Measurements from ENCODE around the gene GUK1. TPM values are rescaled to one million over a fixed set of nuclear protein-coding genes. Genes with fewer than 3 reads are reported as not detected.
A peak's percentile ranks its signal among the peaks of the same experiment; 100 is the strongest.

Gene GUK1
- total RNA-seq, 1 experiment from 2014 or later: 111 TPM

- peak; percentile 16; the same call in 1 of the 2 replicates for TF ChIP-seq NFYB (CRISPR knock-in tag; conservative IDR thresholded peaks at IDR 0.05; ENCODE audit: low read depth)
- TF ChIP-seq, protein P1, sequence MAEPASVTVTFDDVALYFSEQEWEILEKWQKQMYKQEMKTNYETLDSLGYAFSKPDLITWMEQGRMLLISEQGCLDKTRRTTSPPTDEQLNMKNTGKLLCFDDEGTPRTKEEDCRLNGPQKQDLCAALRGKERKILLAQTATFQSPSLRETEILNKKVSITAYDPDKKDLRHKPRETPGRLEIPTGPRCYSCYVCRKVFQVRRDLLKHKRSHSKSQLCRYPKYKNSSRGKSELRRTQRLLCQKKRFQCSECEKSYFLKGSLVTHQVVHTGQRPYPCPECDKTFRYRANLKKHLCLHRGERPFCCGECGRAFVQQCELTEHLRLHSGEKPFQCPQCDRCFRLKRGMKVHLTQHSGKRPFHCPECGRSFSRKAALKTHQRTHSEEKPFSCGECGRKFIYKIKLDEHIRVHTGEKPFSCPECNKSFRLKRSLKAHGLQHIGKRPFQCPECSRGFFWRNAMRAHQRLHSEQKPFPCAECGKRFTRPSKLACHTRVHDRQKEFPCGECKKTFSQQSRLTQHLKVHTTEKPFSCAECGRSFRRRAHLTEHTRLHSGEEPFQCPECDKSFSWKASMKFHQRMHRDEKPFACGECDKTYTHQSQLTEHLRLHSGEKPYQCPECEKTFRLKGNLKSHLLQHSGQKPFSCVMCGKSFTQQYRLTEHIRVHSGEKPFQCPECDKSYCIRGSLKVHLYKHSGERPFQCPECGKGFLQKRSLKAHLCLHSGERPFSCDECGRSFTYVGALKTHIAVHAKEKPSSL (CRISPR knock-in tag; conservative IDR thresholded peaks at IDR 0.05): no peak
- TF ChIP-seq FOXP1 (CRISPR knock-in tag; IDR thresholded peaks at IDR 0.05; ENCODE audit: borderline replicate concordance): peak; percentile 77
- TF ChIP-seq GRHL2 (CRISPR knock-in tag; IDR thresholded peaks at IDR 0.05; ENCODE audit: insufficient replicate concordance, severe bottlenecking): no peak
- TF ChIP-seq SOX15 (CRISPR knock-in tag; IDR thresholded peaks at IDR 0.05): peak; percentile 43; the same call in 1 of the 2 replicates
- no peak for TF ChIP-seq HMGA2 (CRISPR knock-in tag; IDR thresholded peaks at IDR 0.05)
- TF ChIP-seq FOXJ3 (CRISPR knock-in tag; IDR thresholded peaks at IDR 0.05; ENCODE audit: borderline replicate concordance): no peak
- no peak for TF ChIP-seq MXD4 (CRISPR knock-in tag; IDR thresholded peaks at IDR 0.05; ENCODE audit: borderline replicate concordance)
- TF ChIP-seq IRF1 (CRISPR knock-in tag; IDR thresholded peaks at IDR 0.05): peak; percentile 81
- TF ChIP-seq CDX4 (CRISPR knock-in tag; IDR thresholded peaks at IDR 0.05; ENCODE audit: borderline replicate concordance): no peak
- TF ChIP-seq RELA (CRISPR knock-in tag; IDR thresholded peaks at IDR 0.05; ENCODE audit: borderline replicate concordance): peak; percentile 41; the same call in 1 of the 2 replicates
- TF ChIP-seq FOXK1 (CRISPR knock-in tag; IDR thresholded peaks at IDR 0.05): peak; percentile 79
- TF ChIP-seq OVOL2 (CRISPR knock-in tag; IDR thresholded peaks at IDR 0.05; ENCODE audit: borderline replicate concordance): peak; percentile 44; the same call in 1 of the 2 replicates
- TF ChIP-seq, protein P2, sequence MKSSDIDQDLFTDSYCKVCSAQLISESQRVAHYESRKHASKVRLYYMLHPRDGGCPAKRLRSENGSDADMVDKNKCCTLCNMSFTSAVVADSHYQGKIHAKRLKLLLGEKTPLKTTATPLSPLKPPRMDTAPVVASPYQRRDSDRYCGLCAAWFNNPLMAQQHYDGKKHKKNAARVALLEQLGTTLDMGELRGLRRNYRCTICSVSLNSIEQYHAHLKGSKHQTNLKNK (CRISPR knock-in tag; IDR thresholded peaks at IDR 0.05): peak; percentile 53; the same call in 1 of the 2 replicates
- TF ChIP-seq SMAD4 (CRISPR knock-in tag; IDR thresholded peaks at IDR 0.05): no peak
- peak; percentile 86 for TF ChIP-seq CREM (CRISPR knock-in tag; IDR thresholded peaks at IDR 0.05)
- peak; percentile 93 for TF ChIP-seq ZNF416 (CRISPR knock-in tag; IDR thresholded peaks at IDR 0.05)
- TF ChIP-seq, protein P3, sequence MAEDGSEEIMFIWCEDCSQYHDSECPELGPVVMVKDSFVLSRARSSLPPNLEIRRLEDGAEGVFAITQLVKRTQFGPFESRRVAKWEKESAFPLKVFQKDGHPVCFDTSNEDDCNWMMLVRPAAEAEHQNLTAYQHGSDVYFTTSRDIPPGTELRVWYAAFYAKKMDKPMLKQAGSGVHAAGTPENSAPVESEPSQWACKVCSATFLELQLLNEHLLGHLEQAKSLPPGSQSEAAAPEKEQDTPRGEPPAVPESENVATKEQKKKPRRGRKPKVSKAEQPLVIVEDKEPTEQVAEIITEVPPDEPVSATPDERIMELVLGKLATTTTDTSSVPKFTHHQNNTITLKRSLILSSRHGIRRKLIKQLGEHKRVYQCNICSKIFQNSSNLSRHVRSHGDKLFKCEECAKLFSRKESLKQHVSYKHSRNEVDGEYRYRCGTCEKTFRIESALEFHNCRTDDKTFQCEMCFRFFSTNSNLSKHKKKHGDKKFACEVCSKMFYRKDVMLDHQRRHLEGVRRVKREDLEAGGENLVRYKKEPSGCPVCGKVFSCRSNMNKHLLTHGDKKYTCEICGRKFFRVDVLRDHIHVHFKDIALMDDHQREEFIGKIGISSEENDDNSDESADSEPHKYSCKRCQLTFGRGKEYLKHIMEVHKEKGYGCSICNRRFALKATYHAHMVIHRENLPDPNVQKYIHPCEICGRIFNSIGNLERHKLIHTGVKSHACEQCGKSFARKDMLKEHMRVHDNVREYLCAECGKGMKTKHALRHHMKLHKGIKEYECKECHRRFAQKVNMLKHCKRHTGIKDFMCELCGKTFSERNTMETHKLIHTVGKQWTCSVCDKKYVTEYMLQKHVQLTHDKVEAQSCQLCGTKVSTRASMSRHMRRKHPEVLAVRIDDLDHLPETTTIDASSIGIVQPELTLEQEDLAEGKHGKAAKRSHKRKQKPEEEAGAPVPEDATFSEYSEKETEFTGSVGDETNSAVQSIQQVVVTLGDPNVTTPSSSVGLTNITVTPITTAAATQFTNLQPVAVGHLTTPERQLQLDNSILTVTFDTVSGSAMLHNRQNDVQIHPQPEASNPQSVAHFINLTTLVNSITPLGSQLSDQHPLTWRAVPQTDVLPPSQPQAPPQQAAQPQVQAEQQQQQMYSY (CRISPR knock-in tag; IDR thresholded peaks at IDR 0.05): 0 out of 2 replicates have a peak, but pooled peaks have one; percentile 9
- TF ChIP-seq, protein P4, sequence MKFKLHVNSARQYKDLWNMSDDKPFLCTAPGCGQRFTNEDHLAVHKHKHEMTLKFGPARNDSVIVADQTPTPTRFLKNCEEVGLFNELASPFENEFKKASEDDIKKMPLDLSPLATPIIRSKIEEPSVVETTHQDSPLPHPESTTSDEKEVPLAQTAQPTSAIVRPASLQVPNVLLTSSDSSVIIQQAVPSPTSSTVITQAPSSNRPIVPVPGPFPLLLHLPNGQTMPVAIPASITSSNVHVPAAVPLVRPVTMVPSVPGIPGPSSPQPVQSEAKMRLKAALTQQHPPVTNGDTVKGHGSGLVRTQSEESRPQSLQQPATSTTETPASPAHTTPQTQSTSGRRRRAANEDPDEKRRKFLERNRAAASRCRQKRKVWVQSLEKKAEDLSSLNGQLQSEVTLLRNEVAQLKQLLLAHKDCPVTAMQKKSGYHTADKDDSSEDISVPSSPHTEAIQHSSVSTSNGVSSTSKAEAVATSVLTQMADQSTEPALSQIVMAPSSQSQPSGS (CRISPR knock-in tag; IDR thresholded peaks at IDR 0.05; ENCODE audit: borderline replicate concordance, low read depth): no peak
- no peak for TF ChIP-seq NFATC4 (CRISPR knock-in tag; IDR thresholded peaks at IDR 0.05)
- TF ChIP-seq SP1 (CRISPR knock-in tag; conservative IDR thresholded peaks at IDR 0.05): peak; percentile 97
- no peak for TF ChIP-seq ELF4 (CRISPR knock-in tag; IDR thresholded peaks at IDR 0.05; ENCODE audit: low read depth)
- 0 out of 2 replicates have a peak, but pooled peaks have one; percentile 48 for TF ChIP-seq MAX (CRISPR knock-in tag; IDR thresholded peaks at IDR 0.05)
- TF ChIP-seq, protein P5, sequence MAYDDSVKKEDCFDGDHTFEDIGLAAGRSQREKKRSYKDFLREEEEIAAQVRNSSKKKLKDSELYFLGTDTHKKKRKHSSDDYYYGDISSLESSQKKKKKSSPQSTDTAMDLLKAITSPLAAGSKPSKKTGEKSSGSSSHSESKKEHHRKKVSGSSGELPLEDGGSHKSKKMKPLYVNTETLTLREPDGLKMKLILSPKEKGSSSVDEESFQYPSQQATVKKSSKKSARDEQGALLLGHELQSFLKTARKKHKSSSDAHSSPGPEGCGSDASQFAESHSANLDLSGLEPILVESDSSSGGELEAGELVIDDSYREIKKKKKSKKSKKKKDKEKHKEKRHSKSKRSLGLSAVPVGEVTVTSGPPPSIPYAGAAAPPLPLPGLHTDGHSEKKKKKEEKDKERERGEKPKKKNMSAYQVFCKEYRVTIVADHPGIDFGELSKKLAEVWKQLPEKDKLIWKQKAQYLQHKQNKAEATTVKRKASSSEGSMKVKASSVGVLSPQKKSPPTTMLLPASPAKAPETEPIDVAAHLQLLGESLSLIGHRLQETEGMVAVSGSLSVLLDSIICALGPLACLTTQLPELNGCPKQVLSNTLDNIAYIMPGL (CRISPR knock-in tag; IDR thresholded peaks at IDR 0.05): peak; percentile 73
- no peak; the same call in 1 of the 2 replicates for TF ChIP-seq NFE2L1 (CRISPR knock-in tag; IDR thresholded peaks at IDR 0.05)
- peak; percentile 27 for TF ChIP-seq GABPB1 (CRISPR knock-in tag; IDR thresholded peaks at IDR 0.05)
- peak; percentile 65; the same call in 1 of the 2 replicates for TF ChIP-seq ZNF219 (CRISPR knock-in tag; IDR thresholded peaks at IDR 0.05; ENCODE audit: borderline replicate concordance)
- no peak for TF ChIP-seq RORB (CRISPR knock-in tag; IDR thresholded peaks at IDR 0.05)
Observed at GRCh38 chr1:228165372-228166169, 25.5 kb downstream of the GUK1 start, which contains the start of gene IBA57 (continued).
